GM18909 (cell line): Measurements from ENCODE around the gene PHF2.

Experiments used
- ATAC-seq: cut with Tn5 transposase; IDR thresholded peaks from one replicate; pipeline ENCODE4 v1.9.1; 2021; ENCODE audit warnings: mild to moderate bottlenecking; ENCODE audit not compliant: unreplicated experiment, poor library complexity

The PHF2 gene

DNA sequence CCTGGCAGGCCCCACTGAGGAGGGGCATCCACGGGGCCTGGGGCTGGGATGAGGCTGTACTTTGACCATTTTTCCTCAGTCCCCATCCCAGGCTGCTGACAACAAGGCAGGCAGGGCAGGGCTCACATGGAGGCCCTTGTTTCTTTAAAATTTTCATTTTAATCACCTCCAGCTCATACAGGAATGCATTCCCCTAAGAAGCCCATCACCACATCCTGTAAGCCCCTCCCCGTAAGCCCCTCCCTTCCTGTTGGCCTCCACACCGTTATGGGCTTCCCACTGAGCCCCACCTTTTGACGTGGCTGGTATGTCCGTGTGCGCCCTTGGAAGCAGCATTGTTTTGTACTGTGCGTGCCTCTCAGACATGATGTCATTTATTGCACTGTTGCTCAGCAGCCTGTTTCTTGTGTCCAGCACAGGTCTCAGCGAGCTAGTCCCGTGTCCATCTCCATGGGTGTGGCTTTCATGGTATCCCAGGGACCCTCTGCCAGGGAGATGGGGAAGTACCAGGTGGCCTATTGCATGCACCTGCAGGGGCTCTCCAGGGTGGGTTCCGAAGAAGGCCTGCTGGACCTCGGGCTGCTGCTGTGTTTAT lies 22.4 kb downstream of the PHF2 start:
- ATAC-seq: no peak

DNA sequence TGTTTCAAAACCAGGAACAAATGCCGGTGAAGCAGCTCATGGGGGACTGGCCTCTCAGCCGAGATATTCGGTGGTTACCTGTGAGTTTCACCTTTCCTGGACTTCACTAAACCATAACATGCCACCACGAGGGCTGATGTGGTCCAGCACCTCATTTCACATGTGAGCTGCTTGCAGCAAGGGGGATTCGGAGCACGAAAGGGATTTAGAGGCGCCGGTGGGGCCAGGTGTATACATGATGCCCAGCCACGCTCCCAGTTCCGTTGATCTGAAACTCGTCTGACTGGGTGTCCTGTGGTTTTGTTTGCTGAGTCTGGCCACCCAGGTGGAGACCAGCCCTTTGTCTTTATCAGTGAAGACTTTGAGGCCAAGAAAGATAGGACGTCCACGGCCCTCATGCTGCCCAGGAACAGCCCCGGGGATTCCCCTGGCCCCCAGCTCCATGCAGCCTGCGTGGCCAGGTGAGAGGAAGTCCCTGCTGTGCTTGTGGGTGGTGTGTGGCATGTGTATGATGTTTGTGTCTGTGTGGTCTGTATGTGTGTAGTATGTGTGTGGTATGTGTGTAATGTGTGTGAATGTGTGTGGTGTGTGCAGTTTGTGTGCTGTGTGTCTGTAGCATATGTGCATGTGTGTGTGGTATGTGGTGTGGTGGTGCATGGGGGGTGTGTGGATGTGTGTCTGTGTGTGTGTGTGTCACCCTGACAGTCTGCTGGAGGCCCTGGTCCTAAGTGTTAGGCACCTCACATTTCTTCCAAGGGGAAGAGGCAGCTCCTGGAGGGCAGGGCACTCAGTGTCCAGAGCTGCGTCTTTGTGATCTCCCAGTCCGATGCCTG lies 23.4 kb downstream of the PHF2 start:
- no peak for ATAC-seq

DNA sequence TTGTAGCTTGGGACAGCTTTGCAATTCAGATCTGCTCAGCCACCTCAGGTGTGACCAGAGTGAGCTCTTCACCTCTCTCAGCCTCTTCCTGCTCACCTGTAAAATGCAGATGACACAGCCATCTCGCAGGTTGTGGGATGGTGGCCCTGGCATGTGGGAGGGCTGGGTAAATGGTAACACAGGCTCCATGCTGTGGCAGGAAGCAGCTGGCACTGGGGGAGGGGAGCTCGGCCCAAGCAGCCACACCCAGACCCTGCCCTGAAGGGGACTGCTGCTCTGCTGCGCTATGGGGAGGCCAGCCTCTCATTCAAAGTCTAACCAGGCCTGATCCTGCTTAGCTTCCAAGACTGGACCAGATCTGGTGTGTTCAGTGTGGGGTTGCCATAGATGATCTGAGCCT lies 24.1 kb downstream of the PHF2 start:
- ATAC-seq: no peak

GRCh38 chr9:93601063-93601462 lies 24.7 kb downstream of the PHF2 start:
- ATAC-seq: no peak

- ATAC-seq: no peak
These were observed 25.3 kb downstream of the PHF2 start for GRCh38 chr9:93601666-93602065.

DNA sequence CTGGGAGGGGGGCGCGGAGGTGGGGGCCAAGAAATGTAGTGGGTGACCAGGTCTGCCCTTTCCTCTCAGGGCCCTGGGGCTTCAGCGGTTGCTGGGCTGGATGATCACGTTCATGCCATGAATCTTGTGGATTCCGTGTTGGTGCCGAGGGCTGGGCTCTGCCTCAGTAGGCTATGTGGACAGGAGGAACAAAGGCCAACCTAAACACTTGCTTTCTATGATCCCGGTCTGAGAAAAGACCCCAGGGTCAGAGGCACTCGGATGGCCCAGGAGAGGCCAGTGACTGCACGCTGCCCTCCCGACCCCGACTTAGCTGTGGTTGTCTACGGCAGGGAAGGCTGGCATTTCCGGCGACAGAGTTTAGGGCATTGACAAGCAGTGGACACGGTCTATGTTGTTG lies 26.6 kb downstream of the PHF2 start:
- ATAC-seq: no peak

GRCh38 chr9:93603906-93604326 lies 27.5 kb downstream of the PHF2 start:
- ATAC-seq: no peak

- ATAC-seq: no peak
These were observed 29.8 kb downstream of the PHF2 start for GRCh38 chr9:93606187-93606586.

- no peak for ATAC-seq
These were observed 33.8 kb downstream of the PHF2 start for GRCh38 chr9:93610206-93610605.

GRCh38 chr9:93612052-93612795 lies 35.8 kb downstream of the PHF2 start:
- ATAC-seq: peak; percentile 6

GRCh38 chr9:93612796-93613154 lies 36.4 kb downstream of the PHF2 start:
- peak; percentile 42 for ATAC-seq

DNA sequence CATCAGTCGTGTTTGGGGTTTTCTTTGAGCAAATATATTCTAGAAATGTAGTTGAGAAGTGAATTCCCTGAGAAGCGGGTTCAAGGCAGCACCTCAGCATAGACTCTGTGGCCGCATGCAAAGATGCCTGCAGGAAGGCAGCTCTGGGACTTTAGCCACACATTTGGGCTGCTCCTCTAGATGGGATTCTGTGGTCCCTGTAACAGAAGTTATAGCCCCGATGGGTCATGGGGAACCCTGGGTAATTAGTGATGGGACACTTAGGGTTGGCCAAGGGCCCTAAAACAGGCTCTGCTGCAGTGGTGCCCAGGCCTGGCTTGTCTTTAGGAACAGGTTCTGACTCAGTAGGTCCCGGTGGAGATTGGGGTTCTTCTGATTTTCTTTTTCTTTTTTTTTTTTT lies 36.8 kb downstream of the PHF2 start:
- ATAC-seq: no peak

GRCh38 chr9:93613791-93614190 lies 37.4 kb downstream of the PHF2 start:
- ATAC-seq: no peak

- ATAC-seq: no peak
These were observed 38.6 kb downstream of the PHF2 start for GRCh38 chr9:93614830-93615468.

DNA sequence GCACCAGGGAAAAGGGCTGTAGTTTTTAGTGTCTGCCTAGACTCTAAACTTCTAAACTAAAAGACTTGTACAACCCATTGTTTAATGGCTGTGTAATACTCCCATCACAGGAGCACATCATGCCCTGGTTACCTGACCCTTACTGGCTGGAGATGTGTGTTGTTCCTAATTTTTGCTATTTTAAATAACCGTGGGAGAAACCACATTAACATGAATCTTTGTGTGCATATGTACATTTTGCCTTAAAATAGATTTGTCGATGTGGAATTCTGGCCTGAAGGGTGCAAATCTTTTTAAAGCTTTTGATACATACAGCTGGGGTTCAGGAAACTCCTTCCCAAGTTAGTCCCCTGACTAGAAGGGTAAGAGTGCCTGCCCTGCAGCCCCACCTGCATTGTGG lies 39.7 kb downstream of the PHF2 start:
- no peak for ATAC-seq

- no peak for ATAC-seq
These were observed 40.9 kb downstream of the PHF2 start for GRCh38 chr9:93617273-93617672.

- ATAC-seq: no peak
These were observed 42.9 kb downstream of the PHF2 start for GRCh38 chr9:93619272-93619775.

DNA sequence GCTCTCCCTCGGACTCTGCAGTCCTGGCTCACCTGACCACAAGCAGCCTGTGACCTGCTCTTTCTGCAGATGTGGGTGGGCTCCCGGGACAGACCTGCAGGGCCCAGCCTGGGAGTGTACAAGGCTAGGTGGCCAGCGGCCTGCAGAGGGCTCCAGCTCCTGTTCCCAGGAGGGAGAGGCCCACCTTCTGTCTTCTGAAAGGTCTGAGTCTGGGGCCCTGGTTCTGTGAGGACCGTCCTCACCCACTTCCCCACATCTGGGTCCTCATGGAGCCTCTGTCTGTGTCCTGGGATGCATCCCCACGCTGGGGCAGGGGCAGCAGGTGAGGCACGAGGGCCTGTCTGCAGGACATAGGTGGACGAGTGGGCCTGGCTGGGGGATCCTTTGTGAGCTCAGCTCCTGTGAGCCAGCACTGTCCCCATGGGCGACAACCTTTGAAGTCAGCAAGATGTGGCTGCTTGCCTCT lies 43.7 kb downstream of the PHF2 start:
- no peak for ATAC-seq

DNA sequence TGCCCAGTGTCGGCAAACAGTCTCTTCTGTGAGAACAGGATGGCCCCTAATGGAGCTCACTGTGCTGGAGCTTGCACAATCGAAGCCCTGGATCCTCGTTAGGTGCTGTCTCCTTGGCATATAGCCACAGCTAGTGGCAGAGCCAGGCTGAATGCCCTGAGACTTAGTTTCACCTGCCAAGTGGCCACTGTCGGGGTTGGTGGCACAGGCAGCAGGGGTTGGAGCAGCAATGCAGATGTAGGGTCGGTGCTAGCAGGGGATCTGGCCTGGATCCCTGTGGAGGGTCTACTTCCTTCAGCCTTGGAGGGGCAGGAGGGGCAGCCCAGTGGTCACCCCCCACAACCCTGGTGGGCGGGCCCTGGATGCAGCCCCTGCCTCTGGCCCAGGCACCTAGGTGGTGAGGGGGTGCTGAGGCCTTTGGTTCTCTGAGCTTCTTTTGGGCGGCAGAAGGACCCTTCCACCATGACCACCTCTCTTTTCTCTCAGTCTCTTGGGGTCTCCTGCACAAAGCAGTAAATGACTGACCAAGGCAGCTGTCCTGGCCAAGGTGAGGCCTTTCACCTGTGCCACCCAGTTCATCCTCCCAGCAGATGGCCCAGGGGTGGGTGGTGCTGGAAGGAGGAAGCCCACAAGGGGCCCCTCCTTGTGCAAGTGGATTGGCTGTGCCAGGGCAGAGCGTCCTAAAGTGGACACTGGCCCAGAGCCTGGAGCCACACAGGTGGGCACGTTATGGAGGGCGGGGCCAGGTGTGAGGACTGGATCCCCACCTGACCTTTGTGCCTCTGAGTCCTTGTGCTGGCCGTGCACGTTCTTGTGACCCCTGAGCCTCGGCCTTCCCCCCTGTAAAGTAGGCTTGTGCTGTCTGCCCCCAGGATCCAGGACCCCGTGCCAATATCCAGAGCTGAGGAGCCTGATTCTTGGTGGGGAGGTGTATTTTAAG lies 44.8 kb downstream of the PHF2 start:
- no peak for ATAC-seq

DNA sequence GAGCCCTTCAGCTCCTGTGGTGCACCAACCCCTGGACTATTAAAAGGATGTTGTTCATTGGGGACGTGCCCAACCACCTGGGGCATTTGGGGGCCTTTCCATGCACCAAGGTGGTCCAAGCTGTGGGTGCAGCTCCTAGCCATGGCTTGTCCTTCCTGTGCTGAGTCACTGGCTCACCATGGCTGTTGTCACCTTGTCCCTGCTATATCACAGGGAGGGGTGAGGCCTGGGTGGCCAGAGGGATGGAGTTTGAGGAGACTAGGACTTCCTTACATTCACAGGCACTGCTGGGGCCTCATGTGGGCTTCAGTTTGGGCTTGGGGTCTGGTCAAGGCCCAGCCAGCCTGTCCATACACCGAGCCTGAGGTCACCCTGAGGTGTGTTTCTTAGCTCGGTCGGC lies 45.5 kb downstream of the PHF2 start:
- no peak for ATAC-seq
